ENCODE results near the gene C2orf80.
"Not testable (repeated sequence)": the region's sequence is repeated elsewhere in the genome, so short reads cannot be mapped to it uniquely, and the experiment has no call there.

The C2orf80 gene

DNA sequence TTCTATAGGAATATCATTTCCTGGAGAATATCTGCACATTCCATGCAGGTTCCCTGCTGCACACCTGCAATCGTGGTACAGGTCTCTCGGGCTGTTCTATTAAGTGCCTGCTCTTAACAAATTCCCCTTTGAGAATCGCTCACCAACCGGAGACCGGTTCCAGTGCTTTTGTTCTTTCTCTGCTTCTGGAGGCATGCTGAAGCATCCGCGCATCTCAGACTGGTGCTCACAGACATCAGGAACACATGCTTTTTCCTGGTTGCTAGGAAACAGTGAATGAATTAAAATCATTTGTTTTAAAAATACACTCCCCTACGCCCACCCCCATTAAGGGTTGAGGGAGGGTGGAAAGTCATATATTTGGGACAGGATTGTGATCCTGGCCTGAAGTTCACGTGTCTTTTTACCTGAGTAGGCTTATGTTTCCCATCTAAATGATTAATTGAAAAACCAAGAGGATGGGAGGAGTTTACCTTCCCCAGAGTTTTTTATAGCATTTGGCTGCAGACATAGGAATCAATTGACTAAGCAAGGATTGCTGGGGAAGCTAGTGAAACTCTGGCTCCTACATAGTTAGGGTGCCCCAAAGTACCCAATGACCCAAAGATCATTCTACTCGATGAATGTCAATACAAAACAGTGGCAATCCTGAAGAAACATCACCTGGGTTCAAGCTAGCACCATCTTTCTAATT is at the start of gene C2orf80:
Gene C2orf80 (minus strand): TSS at position 221 of the 694 bp plus-strand sequence. CDS start 3,044 bp downstream, outside the sequence.
- H3K27me3 ChIP-seq (ENCODE audit: control insufficient read depth, insufficient read depth, low read length): no peaks in the 10 kb centered on the region
- H3K4me3 ChIP-seq (ENCODE audit: low read depth, low read length): no peak within 1 kb of the TSS
- no peaks in the 10 kb centered on the region for H3K36me3 ChIP-seq (ENCODE audit: control insufficient read depth, insufficient read depth, low read length)
- H3K9me3 ChIP-seq (ENCODE audit: control insufficient read depth, insufficient read depth, low read length): no peaks in the 10 kb centered on the region
- no peak within 1 kb of the TSS for H3K27ac ChIP-seq (ENCODE audit: low read depth, low read length)
- no peak within 1 kb of the TSS for H3K9ac ChIP-seq (ENCODE audit: low read depth, low read length)
- peaks cover 29% of the 10 kb centered on the region for H3K4me1 ChIP-seq (ENCODE audit: control insufficient read depth, insufficient read depth, low read length)

DNA sequence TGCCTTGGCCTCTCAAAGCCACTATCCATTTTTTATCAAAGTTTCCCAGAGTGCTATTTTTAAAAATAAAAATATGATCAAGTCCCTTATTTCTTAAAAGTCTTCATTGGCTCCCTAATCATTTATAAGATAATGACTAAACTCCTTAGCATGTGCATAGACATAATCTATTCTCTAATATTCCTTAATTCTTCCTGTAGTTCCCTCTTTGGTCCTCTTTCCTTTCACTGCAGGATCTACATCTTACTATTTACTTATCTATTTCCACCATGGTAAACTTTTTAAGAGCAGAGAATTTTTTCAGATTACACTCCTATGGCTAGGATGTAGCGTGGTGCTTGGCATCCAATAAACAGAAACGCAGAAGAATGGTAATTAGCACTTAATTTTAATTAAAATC is 46.0 kb upstream of the C2orf80 start:
- Histone ChIP-seq H3K4me1 (ENCODE audit: control insufficient read depth, insufficient read depth, low read length) (no peaks in the 10 kb centered on the region), H3K9me3 (ENCODE audit: control insufficient read depth, insufficient read depth, low read length) (no peaks in the 10 kb centered on the region), H3K36me3 (ENCODE audit: control insufficient read depth, insufficient read depth, low read length) (peaks cover 45% of the 10 kb centered on the region), H3K27ac (ENCODE audit: low read depth, low read length) (no peak overlapping the region), H3K9ac (ENCODE audit: low read depth, low read length) (no peak overlapping the region), H3K27me3 (ENCODE audit: control insufficient read depth, insufficient read depth, low read length) (no peaks in the 10 kb centered on the region), H3K4me3 (ENCODE audit: low read depth, low read length) (no peak overlapping the region)

DNA sequence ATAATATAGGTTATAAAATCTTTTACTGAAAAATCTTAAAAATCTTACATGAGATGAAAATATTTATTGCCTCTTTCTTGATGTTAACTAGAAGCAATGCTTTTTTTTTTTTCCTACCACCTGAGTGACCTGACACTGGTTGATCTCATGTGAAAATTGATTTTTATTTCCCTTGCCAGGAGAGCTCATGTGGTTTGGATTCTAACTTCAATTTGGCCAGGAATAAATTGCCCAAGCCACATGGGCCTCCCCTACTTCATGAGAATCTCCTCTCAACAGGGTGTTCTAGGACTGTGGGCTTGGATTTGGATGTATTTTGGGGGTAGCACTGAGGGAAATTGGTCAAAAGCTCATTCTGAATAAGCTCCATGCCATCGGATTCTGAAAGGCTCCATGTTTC is 45.0 kb upstream of the C2orf80 start:
- no peak overlapping the region for H3K9ac ChIP-seq (ENCODE audit: low read depth, low read length)
- H3K27ac ChIP-seq (ENCODE audit: low read depth, low read length): no peak overlapping the region
- H3K36me3 ChIP-seq (ENCODE audit: control insufficient read depth, insufficient read depth, low read length): peaks cover 35% of the 10 kb centered on the region
- H3K4me1 ChIP-seq (ENCODE audit: control insufficient read depth, insufficient read depth, low read length): no peaks in the 10 kb centered on the region
- no peak overlapping the region for H3K4me3 ChIP-seq (ENCODE audit: low read depth, low read length)
- H3K27me3 ChIP-seq (ENCODE audit: control insufficient read depth, insufficient read depth, low read length): no peaks in the 10 kb centered on the region
- H3K9me3 ChIP-seq (ENCODE audit: control insufficient read depth, insufficient read depth, low read length): no peaks in the 10 kb centered on the region

DNA sequence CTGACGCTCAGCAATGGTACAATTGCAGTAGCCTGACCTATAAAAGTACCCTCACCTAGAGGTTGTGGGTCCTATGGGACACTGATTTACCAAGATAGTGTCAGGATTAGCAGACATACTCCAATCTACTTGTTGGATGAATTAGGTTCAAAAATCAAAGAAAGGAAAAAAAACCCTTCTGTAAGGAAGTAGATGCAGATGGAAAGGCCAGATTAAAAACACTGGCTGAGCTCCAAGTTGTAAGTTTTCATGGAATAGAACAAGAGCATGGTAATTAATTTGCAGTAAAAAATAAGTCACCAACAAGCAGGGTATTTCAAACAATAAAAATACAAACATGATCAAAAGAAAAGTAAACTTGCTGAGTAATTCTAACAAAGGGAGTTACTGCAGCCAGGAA is 38.6 kb upstream of the C2orf80 start:
- Histone ChIP-seq H3K9ac (ENCODE audit: low read depth, low read length) (no peak overlapping the region), H3K27ac (ENCODE audit: low read depth, low read length) (no peak overlapping the region), H3K4me1 (ENCODE audit: control insufficient read depth, insufficient read depth, low read length) (no peaks in the 10 kb centered on the region), H3K27me3 (ENCODE audit: control insufficient read depth, insufficient read depth, low read length) (no peaks in the 10 kb centered on the region), H3K36me3 (ENCODE audit: control insufficient read depth, insufficient read depth, low read length) (no peaks in the 10 kb centered on the region), H3K9me3 (ENCODE audit: control insufficient read depth, insufficient read depth, low read length) (no peaks in the 10 kb centered on the region), H3K4me3 (ENCODE audit: low read depth, low read length) (no peak overlapping the region)

- Histone ChIP-seq H3K9ac (ENCODE audit: low read depth, low read length) (no peak overlapping the region), H3K36me3 (ENCODE audit: control insufficient read depth, insufficient read depth, low read length) (no peaks in the 10 kb centered on the region), H3K4me3 (ENCODE audit: low read depth, low read length) (no peak overlapping the region), H3K27ac (ENCODE audit: low read depth, low read length) (no peak overlapping the region), H3K4me1 (ENCODE audit: control insufficient read depth, insufficient read depth, low read length) (no peaks in the 10 kb centered on the region), H3K27me3 (ENCODE audit: control insufficient read depth, insufficient read depth, low read length) (no peaks in the 10 kb centered on the region), H3K9me3 (ENCODE audit: control insufficient read depth, insufficient read depth, low read length) (no peaks in the 10 kb centered on the region)
Measured at GRCh38 chr2:208227581-208228232, 37.9 kb upstream of the C2orf80 start.

- H3K27me3 ChIP-seq (ENCODE audit: control insufficient read depth, insufficient read depth, low read length): no peaks in the 10 kb centered on the region
- H3K9me3 ChIP-seq (ENCODE audit: control insufficient read depth, insufficient read depth, low read length): peaks cover 3% of the 10 kb centered on the region; the same call in 1 of the 2 replicates
- H3K36me3 ChIP-seq (ENCODE audit: control insufficient read depth, insufficient read depth, low read length): no peaks in the 10 kb centered on the region
- H3K4me1 ChIP-seq (ENCODE audit: control insufficient read depth, insufficient read depth, low read length): no peaks in the 10 kb centered on the region
- H3K9ac ChIP-seq (ENCODE audit: low read depth, low read length): no peak overlapping the region
- H3K27ac ChIP-seq (ENCODE audit: low read depth, low read length): no peak overlapping the region
- no peak overlapping the region for H3K4me3 ChIP-seq (ENCODE audit: low read depth, low read length)
Measured at GRCh38 chr2:208224802-208225201, 35.0 kb upstream of the C2orf80 start.

DNA sequence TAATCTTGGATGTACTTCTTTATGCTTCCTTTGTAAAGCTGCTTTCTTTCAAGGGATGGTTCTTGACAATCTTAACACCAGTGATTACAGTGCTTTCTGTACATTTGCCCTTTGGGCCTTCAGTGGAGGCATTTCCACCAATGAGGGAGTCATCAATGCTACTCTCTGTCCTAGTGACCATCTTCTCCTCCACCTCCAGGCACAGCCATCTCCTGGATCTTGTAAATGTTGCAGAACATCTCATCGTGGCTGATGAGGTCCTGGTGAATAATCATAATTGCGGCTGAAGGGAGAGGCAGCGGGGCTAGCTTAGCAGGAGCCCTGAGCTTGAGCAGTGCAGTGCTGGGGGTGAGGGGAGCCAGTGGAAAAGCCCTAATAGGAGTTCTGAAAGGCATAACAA is 32.5 kb upstream of the C2orf80 start:
- H3K9me3 ChIP-seq (ENCODE audit: control insufficient read depth, insufficient read depth, low read length): peaks cover 3% of the 10 kb centered on the region; the same call in 1 of the 2 replicates
- no peak overlapping the region for H3K9ac ChIP-seq (ENCODE audit: low read depth, low read length)
- H3K27ac ChIP-seq (ENCODE audit: low read depth, low read length): no peak overlapping the region
- H3K27me3 ChIP-seq (ENCODE audit: control insufficient read depth, insufficient read depth, low read length): no peaks in the 10 kb centered on the region
- no peak overlapping the region for H3K4me3 ChIP-seq (ENCODE audit: low read depth, low read length)
- H3K36me3 ChIP-seq (ENCODE audit: control insufficient read depth, insufficient read depth, low read length): no peaks in the 10 kb centered on the region
- no peaks in the 10 kb centered on the region for H3K4me1 ChIP-seq (ENCODE audit: control insufficient read depth, insufficient read depth, low read length)

- H3K9ac ChIP-seq (ENCODE audit: low read depth, low read length); H3K27me3 ChIP-seq (ENCODE audit: control insufficient read depth, insufficient read depth, low read length); H3K27ac ChIP-seq (ENCODE audit: low read depth, low read length); H3K4me3 ChIP-seq (ENCODE audit: low read depth, low read length); H3K4me1 ChIP-seq (ENCODE audit: control insufficient read depth, insufficient read depth, low read length); H3K9me3 ChIP-seq (ENCODE audit: control insufficient read depth, insufficient read depth, low read length); H3K36me3 ChIP-seq (ENCODE audit: control insufficient read depth, insufficient read depth, low read length): not testable (repeated sequence)
Measured at GRCh38 chr2:208221873-208222272, 32.0 kb upstream of the C2orf80 start.

DNA sequence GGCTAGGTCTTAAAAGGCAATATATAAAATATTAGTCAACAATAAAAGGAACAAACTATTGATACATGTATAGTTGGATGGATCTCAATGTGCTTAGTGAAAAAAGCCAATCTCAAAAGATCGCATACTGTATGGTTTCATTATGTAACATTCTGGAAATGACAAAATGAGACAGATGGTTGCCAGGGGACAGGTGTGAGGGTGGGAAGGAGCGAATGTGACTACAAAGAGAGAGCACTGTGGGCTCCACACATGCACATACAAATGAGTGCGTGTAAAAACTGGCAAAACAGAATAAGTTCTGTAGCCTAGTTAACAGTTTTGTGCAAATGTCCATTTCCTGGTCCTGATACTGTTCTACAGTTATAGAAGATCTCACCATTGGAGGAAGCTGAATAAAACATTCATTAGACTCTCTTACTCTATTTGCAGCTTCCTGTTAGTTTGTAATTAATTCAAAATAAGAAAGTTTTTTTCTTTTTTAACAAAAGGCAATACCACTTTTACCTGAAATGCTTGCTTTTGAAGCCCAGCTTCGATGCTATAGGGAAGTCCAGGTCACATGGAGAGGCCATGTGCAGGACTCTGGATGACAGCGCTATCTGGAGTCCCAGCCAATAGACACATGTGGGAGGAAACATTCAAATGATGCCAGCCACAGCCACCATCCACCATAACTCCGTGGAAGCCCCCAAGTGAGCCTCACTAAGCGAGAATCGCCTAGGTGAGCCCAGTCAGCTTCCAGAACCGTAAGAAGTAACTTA is 21.0 kb upstream of the C2orf80 start:
- H3K27ac ChIP-seq (ENCODE audit: low read depth, low read length): no peak overlapping the region
- H3K9ac ChIP-seq (ENCODE audit: low read depth, low read length): no peak overlapping the region
- no peaks in the 10 kb centered on the region for H3K36me3 ChIP-seq (ENCODE audit: control insufficient read depth, insufficient read depth, low read length)
- no peaks in the 10 kb centered on the region for H3K4me1 ChIP-seq (ENCODE audit: control insufficient read depth, insufficient read depth, low read length)
- H3K27me3 ChIP-seq (ENCODE audit: control insufficient read depth, insufficient read depth, low read length): no peaks in the 10 kb centered on the region
- no peaks in the 10 kb centered on the region for H3K9me3 ChIP-seq (ENCODE audit: control insufficient read depth, insufficient read depth, low read length)
- H3K4me3 ChIP-seq (ENCODE audit: low read depth, low read length): no peak overlapping the region

DNA sequence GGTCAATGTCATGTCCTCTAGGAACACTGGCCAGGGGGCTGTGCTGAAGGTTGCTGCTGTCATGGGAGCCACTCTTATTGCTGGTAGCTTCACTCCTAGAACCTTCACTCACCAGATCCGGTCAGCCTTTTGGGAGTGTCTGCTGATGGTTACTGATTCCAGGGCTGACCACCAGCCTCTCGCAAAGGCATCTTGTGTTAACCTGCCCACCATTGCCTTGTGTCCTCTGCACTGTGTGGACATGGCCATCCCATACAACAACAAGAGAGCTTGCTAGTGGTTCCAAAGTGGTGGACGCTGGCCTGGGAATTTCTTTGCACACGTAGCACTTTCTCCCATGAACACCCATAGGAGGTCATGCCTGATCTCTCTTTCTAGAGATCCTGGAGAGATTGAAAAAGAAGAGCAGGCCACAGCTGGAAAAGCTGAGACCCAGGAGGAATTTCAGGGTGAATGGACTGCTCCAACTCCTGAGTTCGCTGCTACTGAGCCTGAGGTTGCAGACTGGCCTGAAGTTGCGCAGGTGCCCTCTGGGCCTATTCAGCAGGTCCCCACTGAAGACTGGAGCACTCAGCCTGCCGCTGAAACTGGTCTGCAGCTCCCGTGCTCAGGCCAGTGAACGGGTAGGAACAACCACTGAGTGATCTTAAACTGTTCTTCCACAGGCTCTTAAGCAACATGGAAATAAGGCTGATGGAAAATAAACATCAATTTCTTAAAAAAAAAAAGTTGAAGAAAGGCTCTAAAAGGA is 18.7 kb upstream of the C2orf80 start:
- Histone ChIP-seq H3K27ac (ENCODE audit: low read depth, low read length) (no peak overlapping the region), H3K4me1 (ENCODE audit: control insufficient read depth, insufficient read depth, low read length) (no peaks in the 10 kb centered on the region), H3K9me3 (ENCODE audit: control insufficient read depth, insufficient read depth, low read length) (no peaks in the 10 kb centered on the region), H3K27me3 (ENCODE audit: control insufficient read depth, insufficient read depth, low read length) (no peaks in the 10 kb centered on the region), H3K36me3 (ENCODE audit: control insufficient read depth, insufficient read depth, low read length) (no peaks in the 10 kb centered on the region), H3K9ac (ENCODE audit: low read depth, low read length) (no peak overlapping the region), H3K4me3 (ENCODE audit: low read depth, low read length) (no peak overlapping the region)
